GM23338 (cell line): ENCODE data around the gene CPLANE2. TPM values are rescaled to one million over a fixed set of nuclear protein-coding genes. Genes with fewer than 3 reads are reported as not detected.

Experiments used
- ATAC-seq: fragments of 200-7000 bp; cut with Tn5 transposase; 3 replicates; pipeline ENCODE4 v1.9.1; 2020
- DNase-seq: peaks from one replicate; pipeline ENCODE4 v3.0.0-alpha.2; 2015; ENCODE audit warnings: low spot score
- H2AFZ ChIP-seq: fragments of 200-600 bp; sonication (generic); 2 replicates; pipeline ENCODE4 v1.8.0; 2016; ENCODE audit warnings: antibody characterized with exemption, mild to moderate bottlenecking, moderate library complexity
- H3F3A ChIP-seq: fragments of 200-600 bp; sonication (generic); replicated peaks from 2 replicates; pipeline ENCODE4 v1.8.0; 2017; ENCODE audit warnings: antibody characterized with exemption, mixed run types, low read depth
- H3K27ac ChIP-seq: fragments of 200-600 bp; sonication (generic); 2 replicates; pipeline ENCODE4 v1.6.1; 2016; ENCODE audit warnings: low read depth
- H3K27me3 ChIP-seq: fragments of 200-600 bp; sonication (generic); 2 replicates; pipeline ENCODE4 v1.8.0; 2016; ENCODE audit warnings: mild to moderate bottlenecking, mixed run types, moderate library complexity; ENCODE audit not compliant: insufficient read depth
- H3K36me3 ChIP-seq: fragments of 200-600 bp; sonication (generic); 2 replicates; pipeline ENCODE4 v1.8.0; 2016; ENCODE audit warnings: mild to moderate bottlenecking; ENCODE audit not compliant: insufficient read depth
- H3K4me1 ChIP-seq: fragments of 200-600 bp; sonication (generic); 2 replicates; pipeline ENCODE4 v1.8.0; 2016; ENCODE audit warnings: mild to moderate bottlenecking, moderate library complexity; ENCODE audit not compliant: insufficient read depth
- H3K4me2 ChIP-seq: fragments of 200-600 bp; sonication (generic); 2 replicates; pipeline ENCODE4 v1.7.1; 2017; ENCODE audit warnings: mixed run types
- H3K4me3 ChIP-seq: fragments of 200-600 bp; sonication (generic); 2 replicates; pipeline ENCODE4 v1.6.1; 2016; ENCODE audit warnings: mixed run types
- H3K79me2 ChIP-seq: fragments of 200-600 bp; sonication (generic); replicated peaks from 2 replicates; pipeline ENCODE4 v1.8.0; 2017; ENCODE audit warnings: mild to moderate bottlenecking; ENCODE audit not compliant: insufficient read depth
- H3K9me2 ChIP-seq: fragments of 200-600 bp; sonication (generic); 2 replicates; pipeline ENCODE4 v1.8.0; 2017; ENCODE audit not compliant: insufficient read depth
- H4K20me1 ChIP-seq: fragments of 200-600 bp; sonication (generic); replicated peaks from 2 replicates; pipeline ENCODE4 v1.8.0; 2017; ENCODE audit warnings: mild to moderate bottlenecking; ENCODE audit not compliant: insufficient read depth
- H3K27ac Mint-ChIP-seq: 2 replicates; pipeline ENCODE4 v1.8.0; 2020; ENCODE audit warnings: inconsistent platforms, mild to moderate bottlenecking, moderate library complexity, mixed read lengths
- H3K27me3 Mint-ChIP-seq: 3 replicates; pipeline ENCODE4 v1.8.0; 2022; ENCODE audit warnings: low read depth, mild to moderate bottlenecking, moderate library complexity, mixed read lengths, inconsistent platforms; ENCODE audit not compliant: insufficient read depth, poor library complexity
- H3K36me3 Mint-ChIP-seq: 3 replicates; pipeline ENCODE4 v1.8.0; 2021; ENCODE audit warnings: low read depth, mild to moderate bottlenecking, inconsistent platforms, moderate library complexity, mixed read lengths
- H3K4me1 Mint-ChIP-seq: 3 replicates; pipeline ENCODE4 v1.8.0; 2020; ENCODE audit warnings: mild to moderate bottlenecking, inconsistent platforms, mixed read lengths
- H3K4me3 Mint-ChIP-seq: 3 replicates; pipeline ENCODE4 v1.8.0; 2021; ENCODE audit warnings: moderate library complexity, mild to moderate bottlenecking, inconsistent platforms, mixed read lengths
- H3K9me3 Mint-ChIP-seq: 3 replicates; pipeline ENCODE4 v1.8.0; 2020; ENCODE audit warnings: moderate library complexity, mild to moderate bottlenecking, inconsistent platforms, mixed read lengths
- CTCF ChIP-seq, 2 experiments: fragments of 200-600 bp in 1 of 2; sonication (generic) in 1 of 2; conservative IDR thresholded peaks; 2 replicates each; pipeline versions ENCODE4 v1.5.1 to v1.6.1; 2016 to 2017; ENCODE audit warnings: antibody characterized with exemption in 2 of 2, low read depth in 2 of 2, mild to moderate bottlenecking in 2 of 2, moderate library complexity in 1 of 2
- ZNF462 ChIP-seq: fragments of 250-450 bp; sonication (Bioruptor Pico); IDR thresholded peaks from 2 replicates; pipeline ENCODE4 v1.5.0; 2020; ENCODE audit warnings: mild to moderate bottlenecking, moderate library complexity
- polyA plus RNA-seq: library from polyadenylated mRNA; unstranded; fragments of >200 nt; fragmentation: Nextera tagmentation; extraction: Ambion mirVana; gene quantifications from 2 replicates; pipeline ENCODE4 v1.2.1, GENCODE V29; 2016
- total RNA-seq: library from RNA; depleted of rRNA; stranded (reverse); fragments of >200 nt; shearing (Covaris generic); gene quantifications from 2 replicates; pipeline ENCODE4 v1.2.3, GENCODE V29; 2014

The CPLANE2 gene
- total and polyA plus RNA-seq, 2 experiments from 2014 or later = 0.44 to 1.8 TPM

GRCh38 chr1:16184557-16185303 lies 52.3 kb downstream of the CPLANE2 start:
- Mint-ChIP-seq H3K27me3 (peaks cover 13% of the 10 kb centered on the region), H3K27ac (no peak overlapping the region), H3K4me1 (peaks cover 13% of the 10 kb centered on the region), H3K36me3 (no peaks in the 10 kb centered on the region), H3K9me3 (no peaks in the 10 kb centered on the region), H3K4me3 (no peak overlapping the region)
- Histone ChIP-seq H3K36me3 (no peaks in the 10 kb centered on the region), H3K27ac (no peak overlapping the region), H3K79me2 (no peaks in the 10 kb centered on the region), H4K20me1 (no peaks in the 10 kb centered on the region), H3K9me2 (no peaks in the 10 kb centered on the region), H3K27me3 (no peaks in the 10 kb centered on the region), H3K4me2 (no peak overlapping the region), H3F3A (peaks cover 4% of the 10 kb centered on the region; the same call in 1 of the 2 replicates), H3K4me1 (peaks cover 9% of the 10 kb centered on the region; the same call in 1 of the 2 replicates), H3K4me3 (no peak overlapping the region), H2AFZ (no peak overlapping the region; the same call in 1 of the 2 replicates)
- no peak for ATAC-seq
- TF ChIP-seq ZNF462 (CRISPR knock-in tag) (no peak), CTCF (conservative IDR thresholded peaks at IDR 0.05; ENCODE audit: low read depth in 2 of 2) (0 out of 4 replicates have a peak, but pooled peaks of 1 of the 2 experiments have one; percentile 5)
- no peak for DNase-seq
